Spleen (tissue), 11 donors: ENCODE measurements around the gene ZDHHC20. TPM values are rescaled to one million over a fixed set of nuclear protein-coding genes. Genes with fewer than 3 reads are reported as not detected.

Experiments used
- DNase-seq: peaks from one replicate; pipeline ENCODE4 v3.0.0-alpha.2; 2020
- H3K27ac ChIP-seq, 8 donors: fragments of 200-600 bp; sonication (generic) in 7 of 8; 1 replicate in 4 of 8; 2 replicates in 4 of 8; pipeline versions ENCODE4 v1.5.0 to v1.8.0; 2016 to 2021; ENCODE audit warnings: inconsistent platforms in 4 of 8, mild to moderate bottlenecking in 4 of 8, moderate library complexity in 1 of 8
- H3K27me3 ChIP-seq, 7 donors: fragments of 200-600 bp; sonication (generic) in 6 of 7; replicated peaks in 1 of 7; 1 replicate in 4 of 7; 2 replicates in 3 of 7; pipeline versions ENCODE4 v1.5.0 to v1.8.0; 2016 to 2021; ENCODE audit warnings: inconsistent platforms in 3 of 7, mild to moderate bottlenecking in 1 of 7
- H3K36me3 ChIP-seq, 6 donors: fragments of 200-600 bp; sonication (generic) in 5 of 6; 1 replicate in 4 of 6; 2 replicates in 2 of 6; pipeline versions ENCODE4 v1.5.0 to v1.8.0; 2016 to 2021; ENCODE audit warnings: inconsistent platforms in 2 of 6
- H3K4me1 ChIP-seq, 6 donors: fragments of 200-600 bp; sonication (generic) in 5 of 6; 1 replicate in 3 of 6; 2 replicates in 3 of 6; pipeline versions ENCODE4 v1.5.0 to v1.8.0; 2016 to 2021; ENCODE audit warnings: inconsistent platforms in 3 of 6
- H3K4me3 ChIP-seq, 8 donors: fragments of 200-600 bp; sonication (generic) in 7 of 8; 1 replicate in 4 of 8; 2 replicates in 4 of 8; pipeline versions ENCODE4 v1.5.0 to v1.8.0; 2016 to 2021; ENCODE audit warnings: inconsistent platforms in 4 of 8, mild to moderate bottlenecking in 4 of 8, moderate library complexity in 2 of 8
- H3K9me3 ChIP-seq, 8 donors: fragments of 200-600 bp; sonication (generic) in 7 of 8; 1 replicate in 4 of 8; 2 replicates in 4 of 8; pipeline versions ENCODE4 v1.5.0 to v1.8.0; 2016 to 2021; ENCODE audit warnings: inconsistent platforms in 4 of 8
- POLR2A ChIP-seq, 3 donors: fragments of 450-650 bp; IDR thresholded peaks; one replicate each; pipeline ENCODE4 v1.5.1; 2017; ENCODE audit warnings: antibody characterized with exemption in 3 of 3, mild to moderate bottlenecking in 1 of 3
- POLR2AphosphoS5 ChIP-seq, 3 donors: sonication (generic); formaldehyde crosslinking; IDR thresholded peaks; one replicate each; pipeline ENCODE4 v1.5.1; 2017; ENCODE audit warnings: antibody characterized with exemption in 3 of 3
- WGBS, 5 donors: extraction: QIAGEN DNeasy Blood & Tissue Kit in 3 of 5; methylation state at CpG; one replicate each; pipeline versions ENCODE4 v1.1.5 to v1.1.7; 2013 to 2018; 5-methylcytosine and 5-hydroxymethylcytosine counted together
- intact Hi-C: fragments of 100-400 bp; cut with DNase I; formaldehyde crosslinking; loops from one replicate; pipeline ENCODE4 v1.15.0; 2023; ENCODE audit warnings: low total_unique reads
- polyA plus RNA-seq, 3 donors: library from polyadenylated mRNA; stranded (reverse); fragments of 200-250 nt; gene quantifications; one replicate each; pipeline ENCODE4 v1.2.1, GENCODE V29; 2013
- total RNA-seq, 7 donors: library from RNA; depleted of rRNA in 3 of 7; stranded (reverse); fragments of >200 nt in 3 of 7; fragmentation: NEBNext Ultra II Directional in 4 of 7; extraction: Animal tissue kit (Norgen Biotek cat#: 25700) in 4 of 7; gene quantifications; one replicate each; pipeline versions ENCODE4 v1.1.0 to v1.2.1, GENCODE V29; 2016 to 2021
- TF ChIP-seq, protein P1 (sequence below), 11 experiments: fragments of 200-600 bp in 7 of 11; fragments of 450-650 bp in 4 of 11; sonication (generic) in 4 of 11; IDR thresholded peaks in 8 of 11; conservative IDR thresholded peaks in 3 of 11; 1 replicate in 7 of 11; 2 replicates in 4 of 11; pipeline versions ENCODE4 v1.4.0 to v1.8.0; 2016 to 2021; ENCODE audit warnings: antibody characterized with exemption in 11 of 11, inconsistent platforms in 4 of 11, mild to moderate bottlenecking in 1 of 11
- donor health status: healthy with polysubstance abuse.
- donor health status: DM: no; HTN: no; CAD: no; lungs with moderate emphysema.
- donor health status: DM: no; HTN: no; CAD: no.
- donor health status: Bipolar disorder and iron deficiency.
- donor health status: healthy.
- donor health status: DM: no; HTN: no; CAD: no.
- donor health status: DM: yes; HTN: yes; CAD: no.

ZDHHC20 gene
- total and polyA plus RNA-seq, 10 donors: 15.6 to 110 (median 80.5) TPM

DNA sequence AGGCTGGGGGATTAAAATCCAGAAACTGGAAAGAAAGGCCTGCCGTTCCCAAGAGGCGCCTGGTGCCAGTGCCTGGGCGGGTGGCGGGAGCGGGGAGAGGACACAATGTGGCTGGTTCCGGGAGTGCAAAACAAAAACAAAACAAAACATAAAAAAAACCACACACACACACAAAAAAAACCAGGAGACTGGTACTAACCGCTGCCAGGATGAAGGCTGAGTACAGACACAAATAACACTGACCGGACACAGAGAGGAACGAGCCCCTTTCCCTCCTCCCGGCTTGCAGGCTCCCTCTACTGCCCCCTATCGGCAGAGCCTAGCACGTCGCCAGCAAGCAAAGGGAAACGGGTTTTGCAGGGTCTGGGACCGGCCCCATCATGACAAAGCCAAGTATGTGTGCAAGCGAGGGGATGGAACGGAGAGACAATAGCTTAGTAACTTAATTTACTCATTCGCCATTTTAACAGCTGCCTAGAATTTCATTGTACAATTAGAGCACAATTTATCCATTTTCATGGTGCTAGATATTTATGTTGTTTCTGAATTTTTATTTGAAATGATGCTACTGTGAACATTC lies 17.9 kb upstream of the ZDHHC20 start:
- 2 to 9% (median 6%) methylated on average over 18 of the region's 18 CpGs for WGBS, 5 donors
- Histone ChIP-seq H3K36me3 (no peaks in the 10 kb centered on the region), H3K27ac (peak overlapping the region in 4 of 8 donors; percentile 23 to 74 (median 43)), H3K27me3 (peaks cover 0 to 5% (median 0%) of the 10 kb centered on the region in 7 donors), H3K9me3 (no peaks in the 10 kb centered on the region), H3K4me1 (peaks cover 3 to 23% (median 14%) of the 10 kb centered on the region in 6 donors), H3K4me3 (peak overlapping the region in 6 of 8 donors; percentile 26 to 61 (median 36))
- intact Hi-C loops: loop anchor here (2.0 to 5.0 kb wide), 3 partner anchors 180 to 534 kb away; no protein-coding TSS in a partner anchor
- peak; percentile 93 for DNase-seq
- no peak for TF ChIP-seq POLR2A (IDR thresholded peaks at IDR 0.05)
- TF ChIP-seq, protein P1, sequence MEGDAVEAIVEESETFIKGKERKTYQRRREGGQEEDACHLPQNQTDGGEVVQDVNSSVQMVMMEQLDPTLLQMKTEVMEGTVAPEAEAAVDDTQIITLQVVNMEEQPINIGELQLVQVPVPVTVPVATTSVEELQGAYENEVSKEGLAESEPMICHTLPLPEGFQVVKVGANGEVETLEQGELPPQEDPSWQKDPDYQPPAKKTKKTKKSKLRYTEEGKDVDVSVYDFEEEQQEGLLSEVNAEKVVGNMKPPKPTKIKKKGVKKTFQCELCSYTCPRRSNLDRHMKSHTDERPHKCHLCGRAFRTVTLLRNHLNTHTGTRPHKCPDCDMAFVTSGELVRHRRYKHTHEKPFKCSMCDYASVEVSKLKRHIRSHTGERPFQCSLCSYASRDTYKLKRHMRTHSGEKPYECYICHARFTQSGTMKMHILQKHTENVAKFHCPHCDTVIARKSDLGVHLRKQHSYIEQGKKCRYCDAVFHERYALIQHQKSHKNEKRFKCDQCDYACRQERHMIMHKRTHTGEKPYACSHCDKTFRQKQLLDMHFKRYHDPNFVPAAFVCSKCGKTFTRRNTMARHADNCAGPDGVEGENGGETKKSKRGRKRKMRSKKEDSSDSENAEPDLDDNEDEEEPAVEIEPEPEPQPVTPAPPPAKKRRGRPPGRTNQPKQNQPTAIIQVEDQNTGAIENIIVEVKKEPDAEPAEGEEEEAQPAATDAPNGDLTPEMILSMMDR (IDR thresholded peaks at IDR 0.05 in 8 of 11, conservative IDR thresholded peaks at IDR 0.05 in 3 of 11): peak; percentile 85 to 97 (median 94)
- TF ChIP-seq POLR2AphosphoS5 (IDR thresholded peaks at IDR 0.05): peak in 2 of 3 donors; percentile 64 to 80

DNA sequence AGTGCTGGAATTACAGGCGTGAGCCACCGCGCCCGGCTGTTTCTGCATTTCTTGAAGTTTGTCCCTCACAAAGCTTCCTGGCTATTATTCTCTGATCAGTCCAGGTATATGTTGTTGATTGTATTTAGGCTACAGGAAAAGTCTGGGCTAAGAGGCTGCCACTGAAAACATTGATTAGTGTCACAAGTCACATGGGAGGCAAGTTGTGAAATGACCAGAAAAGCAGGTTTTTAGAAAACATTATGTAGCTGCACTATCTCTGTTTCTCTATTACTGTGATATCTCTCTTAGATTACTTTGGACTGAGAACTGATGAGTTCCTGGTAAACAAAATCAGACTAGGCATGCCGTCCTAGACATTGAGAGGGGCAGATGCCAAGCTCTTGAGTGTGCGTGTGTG lies 16.0 kb upstream of the ZDHHC20 start:
- no peak for DNase-seq
- intact Hi-C loops: loop anchor here (5.0 kb wide), 2 partner anchors 178 to 363 kb away; no protein-coding TSS in a partner anchor
- peaks cover 3 to 23% (median 14%) of the 10 kb centered on the region in 6 donors for H3K4me1 ChIP-seq
- H3K27me3 ChIP-seq: peaks cover 0 to 5% (median 0%) of the 10 kb centered on the region in 7 donors
- H3K27ac ChIP-seq: no peak overlapping the region
- H3K9me3 ChIP-seq: peaks cover 0 to 17% (median 15%) of the 10 kb centered on the region in 8 donors
- no peak for TF ChIP-seq POLR2A (IDR thresholded peaks at IDR 0.05)
- TF ChIP-seq, protein P1 (IDR thresholded peaks at IDR 0.05 in 8 of 11, conservative IDR thresholded peaks at IDR 0.05 in 3 of 11): no peak
- no peak for TF ChIP-seq POLR2AphosphoS5 (IDR thresholded peaks at IDR 0.05)
- 71 to 78% (median 75%) methylated on average over 6 of the region's 6 CpGs for WGBS, 5 donors
- H3K36me3 ChIP-seq: no peaks in the 10 kb centered on the region
- H3K4me3 ChIP-seq: no peak overlapping the region

DNA sequence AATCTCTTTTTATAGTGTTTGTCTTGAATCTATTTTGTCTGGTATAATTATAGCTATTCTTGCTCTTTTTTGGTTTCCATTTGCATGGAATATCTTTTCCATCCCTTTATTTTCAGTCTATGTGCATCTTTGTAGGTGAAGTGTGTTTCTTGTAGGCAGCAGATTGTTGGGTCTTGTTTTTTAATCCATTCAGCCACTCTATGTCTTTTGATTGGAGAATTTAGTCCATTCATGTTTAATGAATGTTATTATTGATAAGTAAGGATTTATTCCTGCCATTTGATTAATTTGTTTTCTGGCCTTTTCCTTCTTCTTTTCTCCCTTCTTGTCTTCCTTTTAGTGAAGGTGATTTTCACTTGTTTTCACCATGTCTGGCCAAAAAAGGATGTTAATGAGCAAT lies 11.7 kb upstream of the ZDHHC20 start:
- H3K4me3 ChIP-seq: no peak overlapping the region
- TF ChIP-seq POLR2AphosphoS5 (IDR thresholded peaks at IDR 0.05) (no peak), POLR2A (IDR thresholded peaks at IDR 0.05) (no peak)
- TF ChIP-seq, protein P1 (IDR thresholded peaks at IDR 0.05 in 8 of 11, conservative IDR thresholded peaks at IDR 0.05 in 3 of 11): no peak
- H3K4me1 ChIP-seq: no peaks in the 10 kb centered on the region
- no peaks in the 10 kb centered on the region for H3K27me3 ChIP-seq
- no peak overlapping the region for H3K27ac ChIP-seq
- no peaks in the 10 kb centered on the region for H3K36me3 ChIP-seq
- H3K9me3 ChIP-seq: peaks cover 0 to 17% (median 15%) of the 10 kb centered on the region in 8 donors
- no peak for DNase-seq
- intact Hi-C loops: no loop called here

DNA sequence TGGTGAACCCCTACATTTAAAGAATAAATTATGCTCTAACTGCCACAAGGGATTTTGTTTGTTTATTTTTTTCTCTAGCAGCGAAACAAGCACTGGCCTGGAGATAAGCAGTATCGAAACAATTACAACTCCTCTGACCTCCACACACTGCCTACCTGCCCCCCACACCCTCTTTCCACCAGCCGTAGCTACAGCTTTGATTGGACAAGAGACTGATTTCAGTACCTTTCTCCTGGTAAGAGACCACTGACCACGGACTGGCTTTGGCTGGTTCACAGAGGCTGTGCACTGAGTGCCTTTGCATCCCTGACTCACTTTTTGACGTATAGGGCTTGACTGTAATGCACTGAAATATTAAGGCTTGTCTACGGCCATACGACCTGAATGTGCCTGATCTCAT lies 7.4 kb upstream of the ZDHHC20 start:
- TF ChIP-seq POLR2A (IDR thresholded peaks at IDR 0.05) (no peak), POLR2AphosphoS5 (IDR thresholded peaks at IDR 0.05) (no peak)
- TF ChIP-seq, protein P1 (IDR thresholded peaks at IDR 0.05 in 8 of 11, conservative IDR thresholded peaks at IDR 0.05 in 3 of 11): no peak
- WGBS, 5 donors: 67 to 82% (median 70%) methylated on average over 7 of the region's 7 CpGs
- Histone ChIP-seq H3K27me3 (no peaks in the 10 kb centered on the region), H3K4me3 (no peak overlapping the region), H3K36me3 (no peaks in the 10 kb centered on the region), H3K4me1 (no peaks in the 10 kb centered on the region), H3K27ac (no peak overlapping the region), H3K9me3 (peaks cover 0 to 14% (median 13%) of the 10 kb centered on the region in 8 donors)
- intact Hi-C loops: no loop called here
- DNase-seq: no peak
